ENCODE measurements around the gene KIAA1671. TPM values are rescaled to one million over a fixed set of nuclear protein-coding genes. Genes with fewer than 3 reads are reported as not detected.
"Not testable (repeated sequence)": the region's sequence is repeated elsewhere in the genome, so short reads cannot be mapped to it uniquely, and the experiment has no call there.

KIAA1671 gene
- total RNA-seq (10 to 100 TPM in 1 of 4 donors, 1 to 10 TPM in 3; 6.3 to 18.8 (median 7.6) TPM), polyA plus RNA-seq (10 to 100 TPM; 10.2 to 34.2 (median 16.4) TPM)

DNA sequence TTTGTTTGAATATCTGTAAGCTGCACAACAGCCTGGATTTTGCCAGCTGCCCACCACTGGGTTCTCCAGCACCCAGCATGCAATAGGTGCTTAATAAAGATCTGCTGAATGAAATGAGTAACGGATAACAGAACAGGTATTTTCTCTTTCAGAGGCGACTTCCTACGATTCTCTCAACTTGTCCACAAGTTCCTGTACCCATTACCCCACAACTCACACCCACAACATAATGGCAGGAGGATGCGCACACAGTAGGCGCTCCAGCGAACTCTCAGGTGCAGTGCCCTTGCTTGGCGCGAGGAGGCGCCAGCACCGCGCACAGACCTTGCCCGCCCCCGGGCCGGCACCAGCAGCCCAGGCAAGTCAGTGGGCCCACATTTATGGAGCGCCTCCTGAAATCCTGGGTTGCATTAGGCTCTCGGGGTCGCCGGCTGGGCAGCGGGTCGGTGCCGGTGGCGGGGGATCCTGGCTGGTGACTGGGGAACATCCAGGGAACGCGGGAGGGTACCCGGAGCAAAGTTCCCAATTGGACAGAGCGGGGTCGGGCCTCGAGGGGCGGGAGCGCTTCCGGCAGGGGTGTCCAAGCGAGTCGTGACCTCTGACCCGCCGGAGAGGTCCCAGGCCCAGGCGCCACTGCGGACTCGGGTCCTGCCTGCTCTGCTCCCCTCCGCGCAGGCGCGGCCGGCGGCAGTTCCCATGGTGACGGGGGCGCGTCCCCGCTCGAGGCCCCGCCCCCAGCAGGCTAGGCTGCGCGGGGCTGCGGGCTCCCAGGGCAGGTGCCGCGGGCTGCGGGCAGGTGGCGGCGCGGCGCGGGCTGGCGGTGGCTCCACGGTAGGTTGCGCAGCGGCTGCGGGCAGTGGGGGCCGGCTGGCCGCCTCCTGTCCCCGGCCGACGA, at the start of gene KIAA1671:
Gene KIAA1671 (plus strand): TSS at position 775 of the 895 bp plus-strand sequence. CDS start 75,284 bp downstream, outside the sequence.
- intact Hi-C loops (cut with DNase I), result loop anchor here (1.0 to 2.0 kb wide), 2 partner anchors 57 to 96 kb away; no protein-coding TSS in a partner anchor
- whole genome bisulfite sequencing, 2 donors, result 1 to 2% methylated on average over 71 of the region's 71 CpGs
- peak; percentile 88 for DNase-seq

GRCh38 chr22:24905909-24906308, 46.6 kb upstream of the KIAA1671 start:
- H3K9me3 ChIP-seq, result peaks cover 0 to 5% (median 3%) of the 10 kb centered on the region in 4 donors
- DNase-seq, result no peak
- WGBS, 2 donors, result 98 to 100% methylated on average over 1 of the region's 1 CpG
- no peak overlapping the region for H3K27ac ChIP-seq
- H3K36me3 ChIP-seq, result peaks cover 0 to 5% (median 2%) of the 10 kb centered on the region in 4 donors
- no peak overlapping the region for H3K4me3 ChIP-seq
- H3K4me1 ChIP-seq, result no peaks in the 10 kb centered on the region
- TF ChIP-seq POLR2A (IDR thresholded peaks at IDR 0.05) (no peak), EP300 (IDR thresholded peaks at IDR 0.05) (no peak)
- intact Hi-C loops (cut with DNase I), result no loop called here
- no peaks in the 10 kb centered on the region for H3K27me3 ChIP-seq

More for the DNA sequence above, at the start of gene KIAA1671:
- peak within 1 kb of the TSS; percentile 59 to 79 (median 76) for H3K4me3 ChIP-seq
- H3K9me3 ChIP-seq, result no peaks in the 10 kb centered on the region
- H3K4me1 ChIP-seq, result peaks cover 0 to 17% (median 9%) of the 10 kb centered on the region in 4 donors
- TF ChIP-seq CTCF (IDR thresholded peaks at IDR 0.05), result peak; percentile 88 to 99 (median 98)
- no peak for TF ChIP-seq POLR2A (IDR thresholded peaks at IDR 0.05)
- TF ChIP-seq POLR2AphosphoS5 (IDR thresholded peaks at IDR 0.05), result no peak
- peaks cover 0 to 10% (median 0%) of the 10 kb centered on the region in 3 donors for H3K27me3 ChIP-seq
- peak within 1 kb of the TSS; percentile 68 to 77 (median 71) for H3K27ac ChIP-seq
- H3K36me3 ChIP-seq, result no peaks in the 10 kb centered on the region

DNA sequence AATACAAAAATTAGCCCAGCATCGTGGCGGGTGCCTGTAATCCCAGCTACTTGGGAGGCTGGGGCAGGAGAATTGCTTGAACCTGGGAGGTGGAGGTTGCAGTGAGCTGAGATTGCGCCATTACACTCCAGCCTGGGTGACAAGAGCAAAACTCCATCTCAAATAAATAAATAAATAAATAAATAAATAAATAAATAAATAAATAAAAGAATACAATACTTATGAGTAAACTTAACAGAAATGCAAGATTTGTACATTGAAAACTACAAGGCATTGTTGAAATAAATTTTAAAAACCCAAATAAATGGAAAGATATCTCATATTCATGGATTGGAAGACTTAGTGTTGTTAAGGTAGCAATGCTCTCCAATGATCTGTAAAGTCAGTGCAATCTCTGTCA, 45.4 kb upstream of the KIAA1671 start:
- intact Hi-C loops (cut with DNase I); H3K27ac ChIP-seq; H3K36me3 ChIP-seq; DNase-seq; H3K4me1 ChIP-seq; H3K27me3 ChIP-seq; H3K4me3 ChIP-seq; H3K9me3 ChIP-seq: not testable (repeated sequence)
- 92 to 95% methylated on average over 3 of the region's 3 CpGs for WGBS, 2 donors

GRCh38 chr22:24920029-24920428, 32.5 kb upstream of the KIAA1671 start:
- Histone ChIP-seq H3K4me3 (no peak overlapping the region), H3K9me3 (no peaks in the 10 kb centered on the region), H3K4me1 (no peaks in the 10 kb centered on the region), H3K27me3 (no peaks in the 10 kb centered on the region), H3K36me3 (peaks cover 0 to 31% (median 0%) of the 10 kb centered on the region in 4 donors), H3K27ac (no peak overlapping the region)
- WGBS, 2 donors, result 89 to 91% methylated on average over 4 of the region's 4 CpGs
- no peak for DNase-seq
- intact Hi-C loops (cut with DNase I), result no loop called here
- TF ChIP-seq POLR2AphosphoS5 (IDR thresholded peaks at IDR 0.05) (no peak), EP300 (IDR thresholded peaks at IDR 0.05) (no peak), CTCF (IDR thresholded peaks at IDR 0.05) (no peak), POLR2A (IDR thresholded peaks at IDR 0.05) (no peak)

- DNase-seq, result no peak
- intact Hi-C loops (cut with DNase I), result no loop called here
- no peaks in the 10 kb centered on the region for H3K9me3 ChIP-seq
- TF ChIP-seq POLR2A (IDR thresholded peaks at IDR 0.05) (no peak), CTCF (IDR thresholded peaks at IDR 0.05) (no peak), POLR2AphosphoS5 (IDR thresholded peaks at IDR 0.05) (no peak), EP300 (IDR thresholded peaks at IDR 0.05) (no peak)
- WGBS, 2 donors, result 56 to 81% methylated on average over 17 of the region's 17 CpGs
- peaks cover 0 to 12% (median 0%) of the 10 kb centered on the region in 4 donors for H3K36me3 ChIP-seq
- H3K27ac ChIP-seq, result no peak overlapping the region
- H3K27me3 ChIP-seq, result no peaks in the 10 kb centered on the region
- H3K4me3 ChIP-seq, result no peak overlapping the region
- no peaks in the 10 kb centered on the region for H3K4me1 ChIP-seq
Measured at GRCh38 chr22:24925586-24926427, 26.7 kb upstream of the KIAA1671 start.
